HG03521 (cell line): ENCODE results near the gene MYOZ3.

Source experiments
- ATAC-seq: cut with Tn5 transposase; IDR thresholded peaks from one replicate; pipeline ENCODE4 v1.9.1; 2021; ENCODE audit warnings: mild to moderate bottlenecking, moderate library complexity; ENCODE audit not compliant: unreplicated experiment

Gene MYOZ3

GRCh38 chr5:150656191-150657132 is 4.6 kb upstream of the MYOZ3 start:
- ATAC-seq, result peak; percentile 74

- no peak for ATAC-seq
These were observed 2.9 kb upstream of the MYOZ3 start for GRCh38 chr5:150658121-150658520.

DNA sequence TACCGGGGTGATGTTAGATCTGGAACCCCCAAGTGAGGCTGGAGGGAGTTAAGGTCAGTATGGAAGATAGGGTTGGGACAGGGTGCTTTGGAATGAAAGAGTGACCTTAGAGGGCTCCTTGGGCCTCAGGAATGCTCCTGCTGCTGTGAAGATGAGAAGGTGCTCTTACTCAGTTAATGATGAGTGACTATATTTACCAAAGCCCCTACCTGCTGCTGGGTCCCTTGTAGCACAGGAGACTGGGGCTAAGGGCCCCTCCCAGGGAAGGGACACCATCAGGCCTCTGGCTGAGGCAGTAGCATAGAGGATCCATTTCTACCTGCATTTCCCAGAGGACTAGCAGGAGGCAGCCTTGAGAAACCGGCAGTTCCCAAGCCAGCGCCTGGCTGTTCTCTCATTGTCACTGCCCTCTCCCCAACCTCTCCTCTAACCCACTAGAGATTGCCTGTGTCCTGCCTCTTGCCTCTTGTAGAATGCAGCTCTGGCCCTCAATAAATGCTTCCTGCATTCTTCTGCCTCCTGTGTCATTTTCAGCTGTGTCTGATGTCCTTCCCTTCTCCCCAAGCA is 2.3 kb upstream of the MYOZ3 start:
- no peak for ATAC-seq

DNA sequence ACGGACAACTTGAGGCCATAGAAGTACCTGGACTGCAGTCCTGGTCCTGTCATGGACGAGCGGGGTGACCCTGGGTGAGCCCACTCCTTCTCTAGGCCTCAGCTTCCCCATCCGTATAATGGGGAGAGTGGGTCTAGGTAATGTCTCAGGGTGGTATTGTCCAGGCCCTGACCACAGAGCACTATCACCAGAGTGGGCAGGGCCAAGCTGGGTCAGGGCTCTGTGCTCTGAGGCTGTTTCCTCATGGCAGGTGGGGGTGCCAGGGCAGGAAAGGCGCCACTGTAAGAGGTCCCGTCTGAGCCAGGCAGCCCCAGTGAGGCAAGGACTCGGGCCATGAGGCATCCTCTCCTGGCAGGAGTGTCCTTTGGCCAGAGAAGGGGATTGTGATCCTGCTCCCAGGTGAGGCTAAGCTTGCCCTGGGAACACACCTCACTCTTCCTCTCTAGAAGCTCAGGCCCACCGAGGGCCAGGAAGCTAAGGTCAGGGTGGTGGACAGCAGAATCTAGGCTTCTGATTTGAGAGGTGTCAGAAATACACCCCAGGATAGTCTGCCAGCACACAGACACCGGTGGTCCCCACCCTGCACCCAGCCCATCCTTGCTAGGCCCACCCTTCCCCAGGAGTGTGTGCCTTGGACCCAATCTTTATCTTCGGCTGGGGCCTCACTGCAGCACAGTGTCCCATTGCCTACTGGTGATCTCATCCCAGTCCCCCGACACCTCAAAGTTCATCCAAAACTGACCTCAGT is 1.5 kb upstream of the MYOZ3 start:
- no peak for ATAC-seq

GRCh38 chr5:150660108-150660831 is 781 bp upstream of the MYOZ3 start:
- no peak for ATAC-seq

- no peak for ATAC-seq
These were observed 958 bp downstream of the MYOZ3 start for GRCh38 chr5:150661821-150662596.

- ATAC-seq, result no peak
These were observed 1.9 kb downstream of the MYOZ3 start for GRCh38 chr5:150662731-150663516.

GRCh38 chr5:150663936-150664335 is 2.9 kb downstream of the MYOZ3 start:
- ATAC-seq, result no peak

GRCh38 chr5:150665044-150665443 is 4.0 kb downstream of the MYOZ3 start:
- ATAC-seq, result no peak

GRCh38 chr5:150670275-150670947 is 9.4 kb downstream of the MYOZ3 start:
- no peak for ATAC-seq

- no peak for ATAC-seq
These were observed 9.9 kb downstream of the MYOZ3 start for GRCh38 chr5:150670948-150671310.

DNA sequence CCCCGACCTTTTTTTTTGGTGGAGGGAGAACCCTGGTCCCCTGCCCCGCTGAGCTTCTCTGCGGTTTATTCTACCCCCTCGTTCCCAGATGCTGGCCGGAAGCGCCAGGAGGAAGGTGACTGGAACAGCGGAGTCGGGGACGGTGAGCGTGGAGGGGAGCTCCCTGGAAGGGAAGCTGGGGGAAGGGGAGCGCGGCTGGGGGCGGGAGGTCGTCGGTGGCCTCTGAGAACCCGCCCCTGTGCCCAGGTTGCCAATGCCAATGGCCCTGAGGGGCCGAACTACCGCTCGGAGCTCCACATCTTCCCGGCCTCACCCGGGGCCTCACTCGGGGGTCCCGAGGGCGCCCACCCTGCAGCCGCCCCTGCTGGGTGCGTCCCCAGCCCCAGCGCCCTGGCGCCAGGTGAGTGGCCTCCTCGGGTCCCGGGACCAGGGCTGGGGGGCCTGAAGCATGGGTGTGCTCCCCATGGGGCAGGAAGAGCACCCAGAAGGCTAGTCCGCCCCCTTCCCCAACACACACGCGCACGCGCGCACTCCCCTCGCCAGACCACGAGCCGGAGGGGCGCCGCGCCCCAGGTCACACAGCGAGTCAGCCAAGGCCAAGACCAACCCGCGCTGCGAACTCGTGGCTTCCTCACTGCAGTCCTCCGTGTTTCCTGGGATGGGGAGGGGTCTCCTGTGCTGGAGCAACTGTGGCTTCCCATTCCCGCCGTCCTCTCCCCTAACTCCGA is 10.6 kb downstream of the MYOZ3 start:
- ATAC-seq, result no peak

DNA sequence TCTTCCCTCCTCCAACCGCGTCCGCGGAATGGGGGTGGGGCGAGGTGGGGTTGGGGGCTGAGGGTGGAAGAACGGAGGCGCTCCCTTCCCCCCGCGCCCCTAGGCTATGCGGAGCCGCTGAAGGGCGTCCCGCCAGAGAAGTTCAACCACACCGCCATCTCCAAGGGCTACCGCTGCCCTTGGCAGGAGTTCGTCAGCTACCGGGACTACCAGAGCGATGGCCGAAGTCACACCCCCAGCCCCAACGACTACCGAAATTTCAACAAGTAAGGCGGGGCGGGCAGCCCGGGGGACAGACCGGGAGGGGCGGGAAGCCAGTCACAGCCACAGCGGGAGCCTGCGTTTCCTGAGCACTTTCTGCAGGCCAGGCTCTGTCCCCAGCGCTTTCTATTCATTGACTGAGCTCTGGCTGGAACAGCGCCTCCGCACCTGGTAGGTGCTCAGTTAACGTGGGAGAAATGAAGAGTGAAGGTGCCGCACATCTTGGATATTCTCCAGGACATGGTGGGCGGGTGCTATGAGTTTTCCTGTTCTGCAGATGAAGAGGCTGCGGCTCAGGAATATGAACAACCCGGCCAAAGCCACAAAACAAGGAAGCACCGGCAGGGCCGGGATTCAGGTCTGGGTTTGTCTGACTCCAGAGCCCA is 11.3 kb downstream of the MYOZ3 start:
- no peak for ATAC-seq

GRCh38 chr5:150672884-150673275 is 11.8 kb downstream of the MYOZ3 start:
- no peak for ATAC-seq

DNA sequence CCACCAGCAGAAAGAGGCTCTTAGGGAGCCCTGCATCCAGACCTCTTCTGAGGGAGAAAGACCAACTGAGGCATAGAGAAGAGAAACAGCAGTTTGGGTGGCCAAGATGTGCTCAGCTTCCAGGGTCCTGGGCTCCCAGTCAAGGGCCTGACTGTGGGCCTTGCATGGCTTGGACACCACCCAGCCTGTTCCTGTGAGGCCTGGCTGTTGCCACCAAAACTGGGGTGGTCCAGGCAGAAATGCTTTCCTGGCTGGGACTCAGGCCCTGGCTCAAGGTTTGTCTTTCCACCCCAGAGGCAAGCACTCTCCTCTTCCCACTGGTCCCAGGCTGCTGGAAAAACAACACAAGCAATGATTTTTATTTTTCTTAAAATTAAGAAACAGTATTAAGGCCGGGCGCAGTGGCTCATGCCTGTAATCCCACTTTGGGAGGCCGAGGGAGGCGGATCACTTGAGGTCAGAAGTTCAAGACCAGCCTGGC is 13.3 kb downstream of the MYOZ3 start:
- ATAC-seq, result no peak

GRCh38 chr5:150675069-150675468 is 14.0 kb downstream of the MYOZ3 start:
- no peak for ATAC-seq

DNA sequence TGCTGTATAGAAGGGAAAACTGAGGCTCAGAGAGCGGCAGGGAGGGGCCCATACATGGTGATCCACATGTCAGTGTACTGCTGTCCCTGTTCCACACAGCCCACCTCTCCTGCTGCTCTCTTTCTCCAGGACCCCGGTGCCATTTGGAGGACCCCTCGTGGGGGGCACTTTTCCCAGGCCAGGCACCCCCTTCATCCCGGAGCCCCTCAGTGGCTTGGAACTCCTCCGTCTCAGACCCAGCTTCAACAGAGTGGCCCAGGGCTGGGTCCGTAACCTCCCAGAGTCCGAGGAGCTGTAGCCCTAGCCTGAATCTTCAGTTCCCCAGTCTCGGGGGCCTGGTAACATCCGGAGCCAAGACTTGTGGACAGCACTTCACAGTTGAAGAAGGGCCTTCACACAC is 15.5 kb downstream of the MYOZ3 start:
- ATAC-seq, result no peak

GRCh38 chr5:150689120-150689519 is 28.1 kb downstream of the MYOZ3 start:
- no peak for ATAC-seq
